Measurements from ENCODE around the gene DNAJB1.
"Not testable (repeated sequence)": the region's sequence is repeated elsewhere in the genome, so short reads cannot be mapped to it uniquely, and the experiment has no call there.

Gene DNAJB1

GRCh38 chr19:14551134-14552005 is 33.2 kb upstream of the DNAJB1 start:
- DNase-seq (ENCODE audit: low read depth): peak; percentile 92
- H3K4me3 ChIP-seq (ENCODE audit: low read length): not testable (repeated sequence)

DNA sequence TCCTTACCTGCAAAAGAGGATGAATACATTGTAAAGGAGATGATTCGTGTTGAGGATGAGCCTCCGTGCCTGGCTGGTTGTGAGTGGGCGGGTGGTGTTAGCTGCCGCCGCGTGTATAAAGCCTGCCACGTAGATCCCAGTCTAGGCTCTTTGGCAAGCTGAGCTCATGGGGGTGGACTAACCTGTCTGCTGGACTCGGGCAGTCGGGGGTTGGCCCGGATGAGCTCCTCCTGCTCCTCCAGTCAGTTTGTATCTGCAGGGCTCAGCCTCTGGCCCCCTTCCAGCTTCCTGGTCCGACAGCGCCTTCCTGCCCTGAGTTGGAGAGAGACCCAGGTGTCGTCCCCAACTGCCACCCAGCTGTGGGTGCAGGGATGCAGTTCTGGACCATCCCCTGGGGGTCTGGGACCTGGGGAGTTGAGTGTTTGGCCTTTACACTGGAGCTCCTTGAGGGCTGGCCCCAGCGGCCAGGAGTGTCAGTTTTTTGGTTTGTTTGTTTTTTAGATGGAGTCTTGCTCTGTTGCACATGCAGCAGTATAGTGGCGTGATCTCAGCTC is 32.1 kb upstream of the DNAJB1 start:
- peak; percentile 85 for DNase-seq (ENCODE audit: low read depth)

More at GRCh38 chr19:14551134-14552005, 33.2 kb upstream of the DNAJB1 start:
- TF ChIP-seq CTCF (IDR thresholded peaks at IDR 0.05; ENCODE audit: insufficient read depth, low read depth, low read length, missing control alignments): peak; percentile 75

DNA sequence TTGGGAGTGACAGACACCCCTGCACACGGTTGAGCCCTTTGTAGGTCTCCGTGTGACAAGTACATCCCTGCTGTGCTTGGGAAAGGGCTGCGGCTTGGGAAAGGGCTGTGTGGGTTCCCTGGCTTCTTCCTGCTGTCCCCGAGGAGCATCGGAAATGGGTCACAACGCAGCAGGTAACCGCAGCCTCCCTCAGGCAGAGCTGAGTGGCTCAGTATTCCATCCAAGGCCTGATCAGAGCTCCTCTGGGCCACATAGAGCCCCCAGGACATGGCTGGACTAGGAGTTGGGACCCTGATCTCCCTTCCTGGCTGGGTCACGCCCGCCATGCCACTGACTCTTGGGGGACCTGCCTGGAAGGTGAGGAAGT is 27.5 kb upstream of the DNAJB1 start:
- TF ChIP-seq CTCF (IDR thresholded peaks at IDR 0.05; ENCODE audit: insufficient read depth, low read depth, low read length, missing control alignments): no peak
- DNase-seq (ENCODE audit: low read depth): no peak
- no peak overlapping the region for H3K4me3 ChIP-seq (ENCODE audit: low read length)

More for the DNA sequence above, 32.1 kb upstream of the DNAJB1 start:
- no peak for TF ChIP-seq CTCF (IDR thresholded peaks at IDR 0.05; ENCODE audit: insufficient read depth, low read depth, low read length, missing control alignments)
- no peak overlapping the region for H3K4me3 ChIP-seq (ENCODE audit: low read length)

GRCh38 chr19:14544977-14545715 is 26.9 kb upstream of the DNAJB1 start:
- TF ChIP-seq CTCF (IDR thresholded peaks at IDR 0.05; ENCODE audit: insufficient read depth, low read depth, low read length, missing control alignments): no peak
- no peak overlapping the region for H3K4me3 ChIP-seq (ENCODE audit: low read length)
- peak; percentile 75 for DNase-seq (ENCODE audit: low read depth)

DNA sequence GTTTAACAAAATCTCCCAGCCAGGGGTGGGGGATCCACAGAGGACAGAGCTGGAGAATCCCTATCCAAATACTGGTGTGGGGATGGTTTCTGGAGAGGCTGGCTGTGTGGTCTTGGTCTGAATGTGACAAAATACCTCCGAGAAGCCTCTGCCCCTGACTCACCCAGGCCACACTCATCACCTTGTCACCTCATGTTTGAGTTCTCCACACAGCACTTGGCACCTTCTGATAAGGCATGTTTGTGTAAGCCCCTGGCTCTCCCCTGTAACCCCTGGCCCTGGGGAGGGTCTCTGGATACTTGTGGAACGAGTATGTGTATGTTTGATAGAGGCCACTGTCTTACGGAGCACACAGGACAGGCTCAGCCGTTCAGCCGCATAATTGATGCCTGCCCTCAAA is 25.9 kb upstream of the DNAJB1 start:
- H3K4me3 ChIP-seq (ENCODE audit: low read length): no peak overlapping the region
- TF ChIP-seq CTCF (IDR thresholded peaks at IDR 0.05; ENCODE audit: insufficient read depth, low read depth, low read length, missing control alignments): no peak
- DNase-seq (ENCODE audit: low read depth): peak; percentile 24

DNA sequence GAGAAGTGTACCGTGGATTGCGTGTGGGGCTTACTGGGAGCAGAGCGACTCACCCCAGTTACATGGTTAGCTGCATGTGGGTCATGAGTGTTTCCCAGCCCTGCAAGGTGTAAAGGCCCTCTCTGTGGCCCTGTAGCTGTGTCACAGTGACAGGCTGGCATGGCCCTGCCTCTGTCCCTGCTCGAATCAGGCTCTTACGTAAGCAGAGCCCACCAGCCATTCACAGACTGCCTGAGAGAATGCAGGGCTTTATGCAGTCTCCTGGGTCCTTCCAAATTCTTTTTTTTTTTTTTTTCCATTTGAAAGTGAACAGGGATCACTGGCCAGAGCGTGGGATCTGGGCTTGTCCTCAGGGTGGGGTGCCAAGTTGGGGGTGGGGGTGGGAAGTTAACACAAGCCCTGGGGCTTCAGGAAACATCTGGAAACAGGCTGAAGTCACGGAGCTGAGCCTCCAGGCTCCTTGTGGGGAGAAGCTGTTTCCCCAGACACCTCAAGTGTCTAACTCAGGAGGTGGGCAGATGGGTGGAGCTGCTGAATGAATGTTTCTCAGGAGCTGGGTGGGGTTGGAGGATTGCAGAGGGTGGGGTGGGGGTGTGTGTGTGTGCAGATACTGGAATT is 24.6 kb upstream of the DNAJB1 start:
- DNase-seq (ENCODE audit: low read depth): peak; percentile 92
- H3K4me3 ChIP-seq (ENCODE audit: low read length): no peak overlapping the region
- no peak for TF ChIP-seq CTCF (IDR thresholded peaks at IDR 0.05; ENCODE audit: insufficient read depth, low read depth, low read length, missing control alignments)

DNA sequence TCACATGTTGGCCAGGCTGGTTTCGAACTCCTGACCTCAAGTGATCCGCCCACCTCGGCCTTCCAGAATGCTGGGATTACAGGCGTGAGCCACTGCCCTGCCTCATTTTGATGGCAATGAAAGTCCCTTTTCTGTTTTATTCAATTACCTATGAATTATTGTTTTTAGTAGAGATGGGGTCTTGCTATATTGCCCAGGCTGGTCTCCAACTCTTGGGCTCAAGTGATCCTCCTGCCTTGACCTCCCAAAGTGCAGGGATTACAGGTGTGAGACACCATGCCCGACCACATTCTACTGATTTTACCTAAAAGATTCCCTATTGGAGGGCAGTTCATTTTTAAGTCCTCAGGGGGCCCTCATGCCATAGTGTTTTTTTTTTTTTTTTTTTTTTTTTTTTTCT is 23.8 kb upstream of the DNAJB1 start:
- H3K4me3 ChIP-seq (ENCODE audit: low read length); DNase-seq (ENCODE audit: low read depth): not testable (repeated sequence)

All from epithelial cell of esophagus (primary cell).